ENCODE data around the gene JAZF1.

Gene JAZF1

GRCh38 chr7:28008911-28009310, 171.7 kb downstream of the JAZF1 start:
- DNase-seq (ENCODE audit: low spot score), result no peak

- DNase-seq (ENCODE audit: low spot score), result no peak
These were observed 172.4 kb downstream of the JAZF1 start for GRCh38 chr7:28008171-28008570.

GRCh38 chr7:28006491-28006890, 174.1 kb downstream of the JAZF1 start:
- no peak for DNase-seq (ENCODE audit: low spot score)

- DNase-seq (ENCODE audit: low spot score), result peak; percentile 60
These were observed 174.8 kb downstream of the JAZF1 start for GRCh38 chr7:28005847-28006231.

- no peak for DNase-seq (ENCODE audit: low spot score)
These were observed 175.3 kb downstream of the JAZF1 start for GRCh38 chr7:28005075-28005846.

GRCh38 chr7:28003408-28003807, 177.2 kb downstream of the JAZF1 start:
- no peak for DNase-seq (ENCODE audit: low spot score)

GRCh38 chr7:28002638-28003037, 178.0 kb downstream of the JAZF1 start:
- DNase-seq (ENCODE audit: low spot score), result no peak

GRCh38 chr7:28001896-28002295, 178.7 kb downstream of the JAZF1 start:
- no peak for DNase-seq (ENCODE audit: low spot score)

GRCh38 chr7:27999829-28000228, 180.8 kb downstream of the JAZF1 start:
- no peak for DNase-seq (ENCODE audit: low spot score)

GRCh38 chr7:27998382-27998781, 182.2 kb downstream of the JAZF1 start:
- DNase-seq (ENCODE audit: low spot score), result no peak

GRCh38 chr7:27997188-27997707, 183.3 kb downstream of the JAZF1 start:
- no peak for DNase-seq (ENCODE audit: low spot score)

GRCh38 chr7:27996141-27996540, 184.5 kb downstream of the JAZF1 start:
- DNase-seq (ENCODE audit: low spot score), result no peak

GRCh38 chr7:27995228-27995627, 185.4 kb downstream of the JAZF1 start:
- DNase-seq (ENCODE audit: low spot score), result no peak

GRCh38 chr7:27994639-27995038, 186.0 kb downstream of the JAZF1 start:
- DNase-seq (ENCODE audit: low spot score), result no peak

- no peak for DNase-seq (ENCODE audit: low spot score)
These were observed 187.7 kb downstream of the JAZF1 start for GRCh38 chr7:27992755-27993493.

GRCh38 chr7:27992097-27992496, 188.5 kb downstream of the JAZF1 start:
- DNase-seq (ENCODE audit: low spot score), result no peak

- DNase-seq (ENCODE audit: low spot score), result no peak
These were observed 189.5 kb downstream of the JAZF1 start for GRCh38 chr7:27991006-27991528.

GRCh38 chr7:27976531-27976930, 204.1 kb downstream of the JAZF1 start:
- no peak for DNase-seq (ENCODE audit: low spot score)

GRCh38 chr7:27973625-27974024, 207.0 kb downstream of the JAZF1 start:
- DNase-seq (ENCODE audit: low spot score), result no peak

GRCh38 chr7:27972276-27972675, 208.3 kb downstream of the JAZF1 start:
- DNase-seq (ENCODE audit: low spot score), result no peak

- no peak for DNase-seq (ENCODE audit: low spot score)
These were observed 209.3 kb downstream of the JAZF1 start for GRCh38 chr7:27971171-27971812.

GRCh38 chr7:27970350-27970749, 210.2 kb downstream of the JAZF1 start:
- no peak for DNase-seq (ENCODE audit: low spot score)

GRCh38 chr7:27969346-27969745, 211.2 kb downstream of the JAZF1 start:
- no peak for DNase-seq (ENCODE audit: low spot score)

Measured in hematopoietic multipotent progenitor cell treated with erythropoietin and hydrocortisone succinate and interleukin-3 and kit ligand, for 15 days (in vitro differentiated cells).